HepG2 (cell line): ENCODE data around the gene CENPC. TPM values are rescaled to one million over a fixed set of nuclear protein-coding genes. Genes with fewer than 3 reads are reported as not detected.

Source experiments
- ATAC-seq: fragments of 200-7000 bp; cut with Tn5 transposase; 3 replicates; pipeline ENCODE4 v1.9.1; 2020; ENCODE audit warnings: mild to moderate bottlenecking, moderate library complexity
- BruUV-seq: library from RNA; stranded (reverse); fragments of 400-500 nt; replicated peaks from 2 replicates; lab custom pipeline; 2021; lab: Mats Ljungman, UMichigan
- CTCF ChIA-PET: fragments of 300-600 bp; formaldehyde crosslinking; extraction: SDS; loops from one replicate; lab custom pipeline; 2021; ENCODE audit warnings: low total read pairs, inconsistent platforms, low intra/inter-chr PET ratio; lab: Yijun Ruan, JAX
- POLR2A ChIA-PET: fragments of 350-600 bp; sonication (Branson Sonifier 250); formaldehyde crosslinking; loops from one replicate; lab custom pipeline; 2020; ENCODE audit warnings: antibody characterized with exemption, inconsistent platforms; lab: Yijun Ruan, JAX
- DNase-seq: peaks from one replicate; pipeline ENCODE4 v3.0.0-alpha.2; 2015; ENCODE audit warnings: low spot score
- FAIRE-seq: peaks from 3 replicates; lab custom pipeline; 2011; peaks lifted over from hg19 to GRCh38; lab: Jason Lieb, UNC
- H2AFZ ChIP-seq: one replicate; pipeline ENCODE4 v1.6.1; 2011; ENCODE audit warnings: low read length, inconsistent platforms
- H3K27ac ChIP-seq: fragments of 300-600 bp; 3 replicates; pipeline ENCODE4 v1.8.0; 2011; ENCODE audit warnings: mixed run types, mild to moderate bottlenecking, mixed read lengths, low read length, inconsistent platforms; ENCODE audit not compliant: insufficient read depth; ENCODE audit errors: extremely low read length
- H3K27me3 ChIP-seq, 2 experiments: fragments of 200-600 bp in 1 of 2; 2 replicates in 1 of 2; 3 replicates in 1 of 2; pipeline versions ENCODE4 v1.6.0 to v1.8.0; 2011; ENCODE audit warnings: low read length in 2 of 2, mild to moderate bottlenecking in 2 of 2, moderate library complexity in 2 of 2, inconsistent platforms in 1 of 2; ENCODE audit not compliant: insufficient read depth in 2 of 2, control insufficient read depth in 1 of 2
- H3K36me3 ChIP-seq, 2 experiments: fragments of 200-600 bp in 1 of 2; replicated peaks in 1 of 2; 2 replicates in 1 of 2; 3 replicates in 1 of 2; pipeline versions ENCODE4 v1.5.1 to v1.8.0; 2011; ENCODE audit warnings: low read length in 2 of 2, inconsistent platforms in 1 of 2; ENCODE audit not compliant: insufficient read depth in 2 of 2, control insufficient read depth in 1 of 2
- H3K4me1 ChIP-seq: 2 replicates; pipeline ENCODE4 v1.5.1; 2012; ENCODE audit warnings: low read length, inconsistent platforms; ENCODE audit not compliant: insufficient read depth
- H3K4me2 ChIP-seq: 2 replicates; pipeline ENCODE4 v1.6.0; 2011; ENCODE audit warnings: low read depth, low read length, inconsistent platforms
- H3K4me3 ChIP-seq, 3 experiments: fragments of 200-600 bp in 1 of 3; sonication (generic), shearing (Covaris generic) in 1 of 3; replicated peaks in 1 of 3; 2 replicates each; pipeline ENCODE4 v1.5.1; 2011 to 2016; ENCODE audit warnings: low read length in 3 of 3, inconsistent platforms in 2 of 3, low read depth in 2 of 3, mild to moderate bottlenecking in 2 of 3, control low read depth in 1 of 3, mixed read lengths in 1 of 3; ENCODE audit not compliant: insufficient read depth in 1 of 3
- H3K79me2 ChIP-seq: one replicate; pipeline ENCODE4 v1.6.1; 2011; ENCODE audit warnings: low read length, inconsistent platforms; ENCODE audit not compliant: insufficient read depth
- H3K9ac ChIP-seq: 2 replicates; pipeline ENCODE4 v1.6.0; 2011; ENCODE audit warnings: mild to moderate bottlenecking, low read depth, low read length, inconsistent platforms; ENCODE audit not compliant: insufficient read depth
- H3K9me3 ChIP-seq: 2 replicates; pipeline ENCODE4 v1.5.1; 2012; ENCODE audit warnings: mild to moderate bottlenecking, low read length
- H4K20me1 ChIP-seq: 2 replicates; pipeline ENCODE4 v1.6.0; 2011; ENCODE audit warnings: inconsistent platforms, mild to moderate bottlenecking, low read length, moderate library complexity; ENCODE audit not compliant: insufficient read depth
- BRD4 ChIP-seq: sonication (generic); formaldehyde crosslinking; IDR thresholded peaks from 2 replicates; pipeline ENCODE4 v1.4.0; 2020; ENCODE audit warnings: missing genetic modification reagents
- IRX3 ChIP-seq: sonication (generic); formaldehyde crosslinking; IDR thresholded peaks from 2 replicates; pipeline ENCODE4 v1.8.1; 2023; ENCODE audit warnings: mild to moderate bottlenecking, low read depth, missing genetic modification reagents, borderline replicate concordance
- KAT8 ChIP-seq: IDR thresholded peaks from 2 replicates; pipeline ENCODE4 v1.6.1; 2016; ENCODE audit warnings: missing genetic modification reagents, missing compliant biosample characterization
- MED13 ChIP-seq: sonication (generic); formaldehyde crosslinking; IDR thresholded peaks from 2 replicates; pipeline ENCODE4 v1.5.0; 2020; ENCODE audit warnings: missing genetic modification reagents
- MTF1 ChIP-seq: sonication (generic); formaldehyde crosslinking; IDR thresholded peaks from 2 replicates; pipeline ENCODE4 v1.5.0; 2020; ENCODE audit warnings: missing genetic modification reagents
- MYC ChIP-seq: sonication (generic); formaldehyde crosslinking; IDR thresholded peaks from 2 replicates; pipeline ENCODE4 v1.9.0; 2021; ENCODE audit warnings: missing genetic modification reagents, borderline replicate concordance
- TCF12 ChIP-seq, 2 experiments: fragments of 450-650 bp in 1 of 2; sonication (generic) in 1 of 2; formaldehyde crosslinking in 1 of 2; IDR thresholded peaks; 2 replicates each; pipeline versions ENCODE4 v1.6.1 to v1.8.0; 2017 to 2022; ENCODE audit warnings: antibody characterized with exemption in 1 of 2, mild to moderate bottlenecking in 1 of 2, missing genetic modification reagents in 1 of 2, moderate library complexity in 1 of 2
- TERF1 ChIP-seq: sonication (generic); formaldehyde crosslinking; IDR thresholded peaks from 2 replicates; pipeline ENCODE4 v1.8.0; 2022; ENCODE audit warnings: mild to moderate bottlenecking, missing genetic modification reagents, moderate library complexity
- ZNF33A ChIP-seq: sonication (generic); formaldehyde crosslinking; IDR thresholded peaks from 2 replicates; pipeline ENCODE4 v1.5.1; 2020; ENCODE audit warnings: missing genetic modification reagents, mild to moderate bottlenecking, moderate library complexity, borderline replicate concordance
- ZNF589 ChIP-seq: sonication (generic); formaldehyde crosslinking; conservative IDR thresholded peaks from 2 replicates; pipeline ENCODE4 v1.8.0; 2022; ENCODE audit warnings: mild to moderate bottlenecking, moderate library complexity, missing genetic modification reagents
- ZNF746 ChIP-seq: sonication (generic); formaldehyde crosslinking; IDR thresholded peaks from 2 replicates; pipeline ENCODE4 v1.8.0; 2022; ENCODE audit warnings: mild to moderate bottlenecking, missing genetic modification reagents
- WGBS: methylation state at CpG from one replicate; pipeline ENCODE4 v1.1.6; 2017; ENCODE audit warnings: low lambda C conversion rate; 5-methylcytosine and 5-hydroxymethylcytosine counted together
- in situ Hi-C: cut with HindIII; loops from 2 replicates; pipeline ENCODE4 v1.10.0; 2017; ENCODE audit warnings: low pct_unique_long_range_greater_than_20kb; ENCODE audit not compliant: extremely low pct_ligation_motif_present
- intact Hi-C: fragments of 100-400 bp; cut with micrococcal nuclease; formaldehyde crosslinking; loops from one replicate; pipeline ENCODE4 v1.10.0; 2022; ENCODE audit not compliant: unreplicated experiment
- polyA plus RNA-seq, 8 experiments: library from polyadenylated mRNA; depleted of rRNA in 3 of 8; stranded (reverse) in 7 of 8; unstranded in 1 of 8; fragments of >200 nt; fragmentation: Illumina TruSeq in 4 of 8; extraction: Trizol in 4 of 8; gene quantifications; 2 replicates each; pipeline versions ENCODE4 v1.2.1 to v1.2.3, GENCODE V29; 2011 to 2016; ENCODE audit warnings: low read depth in 4 of 8, missing spikeins in 1 of 8, mixed read lengths in 1 of 8; ENCODE audit not compliant: insufficient read depth in 1 of 8
- total RNA-seq, 5 experiments: library from RNA; depleted of rRNA; stranded (reverse); fragments of >200 nt; fragmentation: Illumina TruSeq; extraction: Trizol; gene quantifications; 2 replicates each; pipeline ENCODE4 v1.2.3, GENCODE V29; 2016; ENCODE audit warnings: low read depth in 1 of 5

The CENPC gene
- total and polyA plus RNA-seq, 2 of the 13 experiments (the other 11 are each of a cell fraction or from before 2014, with no cell fraction given) = 4.7 to 16.4 TPM

- TF ChIP-seq BRD4 (CRISPR knock-in tag) (no peak), ZNF746 (CRISPR knock-in tag) (no peak), MYC (CRISPR knock-in tag) (no peak), ZNF589 (no peak)
Observed at GRCh38 chr4:67480810-67481209, 64.5 kb downstream of the CENPC start (continued).

DNA sequence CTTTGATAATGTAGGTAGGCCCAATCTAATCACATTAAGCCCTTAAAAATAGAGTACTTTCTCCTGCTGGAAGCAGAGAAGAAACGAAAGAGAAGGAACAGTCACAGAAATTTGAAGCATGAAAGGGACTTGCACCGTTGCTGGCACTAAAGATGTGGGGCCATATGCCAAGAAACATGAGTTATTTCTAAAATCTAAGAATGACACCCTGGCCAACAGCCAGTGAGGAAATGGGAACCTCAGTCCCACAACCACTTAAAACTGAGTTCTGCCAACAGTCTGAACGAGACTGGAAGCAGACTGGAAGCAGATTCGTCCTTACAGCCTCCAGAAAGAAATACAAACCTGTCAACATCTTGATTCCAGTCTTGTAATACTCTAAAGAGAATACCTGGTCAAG lies 70.1 kb downstream of the CENPC start:
- Histone ChIP-seq H4K20me1 (no peaks in the 10 kb centered on the region), H2AFZ (no peak overlapping the region), H3K4me1 (no peaks in the 10 kb centered on the region), H3K27ac (no peak overlapping the region), H3K36me3 (peaks cover 7 to 26% of the 10 kb centered on the region in 2 experiments; a peak in 4 of 5 replicates), H3K4me3 (no peak overlapping the region), H3K9ac (no peak overlapping the region), H3K27me3 (no peaks in the 10 kb centered on the region), H3K9me3 (no peaks in the 10 kb centered on the region), H3K79me2 (no peaks in the 10 kb centered on the region), H3K4me2 (no peak overlapping the region)
- 97% methylated on average over 4 of the region's 4 CpGs for WGBS
- DNase-seq = no peak
- intact Hi-C loops = no loop called here
- POLR2A ChIA-PET = no interaction called here
- FAIRE-seq = no peak
- CTCF ChIA-PET = no interaction called here
- in situ Hi-C loops = no loop called here
- TF ChIP-seq TERF1 (CRISPR knock-in tag) = no peak
- ATAC-seq = no peak
- BruUV-seq = no TSS peak

- no peak overlapping the region for H3K4me3 ChIP-seq
- CTCF ChIA-PET = no interaction called here
- H3K27ac ChIP-seq = no peak overlapping the region
- FAIRE-seq (no peak), ATAC-seq (no peak), DNase-seq (no peak)
- no TSS peak for BruUV-seq
- POLR2A ChIA-PET = no interaction called here
- no peaks in the 10 kb centered on the region for H3K4me1 ChIP-seq
- intact Hi-C loops (no loop called here), in situ Hi-C loops (no loop called here)
- H3K9ac ChIP-seq = no peak overlapping the region
- no peaks in the 10 kb centered on the region for H4K20me1 ChIP-seq
- peaks cover 3 to 18% of the 10 kb centered on the region in 2 experiments; a peak in 3 of 5 replicates for H3K36me3 ChIP-seq
- no peak overlapping the region for H2AFZ ChIP-seq
- no peak for TF ChIP-seq KAT8 (CRISPR knock-in tag)
- TF ChIP-seq IRX3 (CRISPR knock-in tag) = no peak
- no peak for TF ChIP-seq TCF12 (IDR thresholded peaks at IDR 0.05)
- TF ChIP-seq TCF12 (CRISPR knock-in tag; IDR thresholded peaks at IDR 0.05) = no peak
- TF ChIP-seq ZNF33A (CRISPR knock-in tag) = no peak
- no peak for TF ChIP-seq MED13 (CRISPR knock-in tag)
- no peak for TF ChIP-seq MTF1 (CRISPR knock-in tag)
- H3K27me3 ChIP-seq = no peaks in the 10 kb centered on the region; a peak in 1 of 5 replicates
- no peak overlapping the region for H3K4me2 ChIP-seq
- no peaks in the 10 kb centered on the region for H3K79me2 ChIP-seq
- no peaks in the 10 kb centered on the region for H3K9me3 ChIP-seq
Observed at GRCh38 chr4:67470871-67471270, 74.4 kb downstream of the CENPC start.
